Astrocyte of the cerebellum (primary cell): ENCODE results near the gene CYP2C9.
A peak's percentile ranks its signal among the peaks of the same experiment; 100 is the strongest.
"Not testable (repeated sequence)": the region's sequence is repeated elsewhere in the genome, so short reads cannot be mapped to it uniquely, and the experiment has no call there.

Source experiments
- DNase-seq: peaks from one replicate; pipeline ENCODE4 v3.0.0-alpha.2; 2011; ENCODE audit warnings: low read depth
- H3K4me3 ChIP-seq: 2 replicates; pipeline ENCODE4 v1.5.1; 2011; ENCODE audit warnings: mild to moderate bottlenecking, low read depth, low read length, moderate library complexity
- in situ Hi-C: cut with HindIII; loops from 2 replicates; pipeline ENCODE4 v1.10.0; 2017; ENCODE audit warnings: low sequenced_read_pairs
- TF ChIP-seq, protein P1 (sequence below): IDR thresholded peaks from 2 replicates; pipeline ENCODE4 v1.5.1; 2012; ENCODE audit warnings: low read length, low read depth, moderate library complexity, mild to moderate bottlenecking; ENCODE audit errors: missing control alignments

The CYP2C9 gene

DNA sequence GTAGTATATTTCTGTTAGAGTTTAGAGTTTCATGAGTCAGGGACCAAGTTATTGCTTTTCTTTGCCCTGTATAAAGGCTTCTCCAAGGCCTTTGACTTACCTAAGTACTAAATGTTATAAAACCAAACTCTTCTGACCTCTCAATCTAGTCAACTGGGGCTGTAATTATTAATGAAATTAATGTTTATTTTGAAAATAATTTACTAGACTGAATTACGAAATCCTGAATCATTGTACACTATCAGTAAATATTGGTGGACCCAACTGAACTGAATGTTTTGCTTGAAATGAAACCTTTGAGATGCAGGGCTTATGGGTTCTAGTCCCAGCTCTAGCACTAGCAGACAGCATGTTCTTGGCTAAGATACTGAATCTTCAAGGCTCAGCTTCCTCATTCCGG is 1.7 kb upstream of the CYP2C9 start:
- in situ Hi-C loops = no loop called here
- DNase-seq = no peak

DNA sequence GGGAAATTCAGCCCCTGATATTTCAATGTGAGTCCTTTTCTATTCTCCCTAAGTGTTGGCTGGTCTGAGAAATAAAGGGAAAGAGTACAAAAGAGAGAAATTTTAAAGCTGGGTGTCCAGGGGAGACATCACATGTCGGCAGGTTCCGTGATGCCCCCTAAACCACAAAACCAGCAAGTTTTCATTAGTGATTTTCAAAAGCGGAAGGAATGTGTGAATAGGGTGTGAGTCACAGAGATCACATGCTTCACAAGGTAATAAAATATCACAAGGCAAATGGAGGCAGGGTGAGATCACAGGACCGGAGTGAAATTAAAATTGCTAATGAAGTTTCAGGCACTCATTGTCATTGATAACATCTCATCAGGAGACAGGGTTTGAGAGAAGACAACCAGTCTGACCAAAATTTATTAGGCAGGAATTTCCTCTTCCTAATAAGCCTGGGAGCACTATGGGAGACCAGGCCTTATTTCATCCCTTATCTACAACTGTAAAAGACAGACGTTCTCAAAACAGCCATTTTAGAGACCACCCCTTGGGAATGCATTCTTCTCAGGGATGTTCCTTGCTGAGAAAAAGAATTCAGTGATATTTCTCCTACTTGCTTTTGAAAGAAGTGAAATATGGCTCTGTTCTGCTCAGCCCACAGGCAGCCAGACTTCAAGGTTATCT is 5.1 kb downstream of the CYP2C9 start:
- H3K4me3 ChIP-seq, in situ Hi-C loops, DNase-seq: not testable (repeated sequence)

More for the DNA sequence above, 1.7 kb upstream of the CYP2C9 start:
- TF ChIP-seq, protein P1, sequence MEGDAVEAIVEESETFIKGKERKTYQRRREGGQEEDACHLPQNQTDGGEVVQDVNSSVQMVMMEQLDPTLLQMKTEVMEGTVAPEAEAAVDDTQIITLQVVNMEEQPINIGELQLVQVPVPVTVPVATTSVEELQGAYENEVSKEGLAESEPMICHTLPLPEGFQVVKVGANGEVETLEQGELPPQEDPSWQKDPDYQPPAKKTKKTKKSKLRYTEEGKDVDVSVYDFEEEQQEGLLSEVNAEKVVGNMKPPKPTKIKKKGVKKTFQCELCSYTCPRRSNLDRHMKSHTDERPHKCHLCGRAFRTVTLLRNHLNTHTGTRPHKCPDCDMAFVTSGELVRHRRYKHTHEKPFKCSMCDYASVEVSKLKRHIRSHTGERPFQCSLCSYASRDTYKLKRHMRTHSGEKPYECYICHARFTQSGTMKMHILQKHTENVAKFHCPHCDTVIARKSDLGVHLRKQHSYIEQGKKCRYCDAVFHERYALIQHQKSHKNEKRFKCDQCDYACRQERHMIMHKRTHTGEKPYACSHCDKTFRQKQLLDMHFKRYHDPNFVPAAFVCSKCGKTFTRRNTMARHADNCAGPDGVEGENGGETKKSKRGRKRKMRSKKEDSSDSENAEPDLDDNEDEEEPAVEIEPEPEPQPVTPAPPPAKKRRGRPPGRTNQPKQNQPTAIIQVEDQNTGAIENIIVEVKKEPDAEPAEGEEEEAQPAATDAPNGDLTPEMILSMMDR = no peak
- no peak overlapping the region for H3K4me3 ChIP-seq

DNA sequence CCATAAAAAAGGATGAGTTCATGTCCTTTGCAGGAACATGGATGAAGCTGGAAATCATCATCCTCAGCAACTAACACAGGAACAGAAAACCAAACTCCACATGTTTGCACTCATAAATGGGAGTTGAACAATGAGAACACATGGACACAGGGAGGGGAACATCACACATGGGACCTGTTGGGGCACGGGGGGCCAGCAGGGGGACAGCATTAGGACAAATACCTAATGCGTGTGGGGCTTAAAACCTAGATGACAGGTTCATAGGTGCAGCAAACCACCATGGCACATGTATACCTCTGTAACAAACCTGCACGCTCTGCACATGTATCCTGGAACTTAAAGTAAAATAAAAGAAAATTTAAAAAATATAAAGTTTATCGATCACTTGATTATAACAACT is 7.7 kb downstream of the CYP2C9 start:
- in situ Hi-C loops, H3K4me3 ChIP-seq, DNase-seq: not testable (repeated sequence)

DNA sequence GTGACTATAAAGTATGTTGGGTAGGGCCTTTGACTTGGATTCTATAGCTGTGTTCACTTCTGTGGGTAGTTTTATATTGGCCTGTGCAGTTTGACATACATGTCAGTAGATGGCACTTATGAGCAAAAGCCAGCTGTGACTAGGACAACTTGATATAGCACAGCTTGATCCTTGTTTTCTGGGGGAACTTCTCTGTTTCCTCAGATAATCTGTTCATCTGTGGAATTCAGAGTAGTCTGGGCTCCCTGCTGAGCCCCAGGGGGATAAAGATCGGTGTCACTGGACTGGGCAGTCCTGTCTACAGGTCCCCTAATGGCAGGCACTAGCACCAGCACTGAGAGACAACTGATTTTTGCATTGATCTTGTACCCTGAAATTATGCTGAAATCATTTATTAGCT is 25.4 kb downstream of the CYP2C9 start:
- DNase-seq = peak; percentile 2
- H3K4me3 ChIP-seq = no peak overlapping the region
- in situ Hi-C loops = no loop called here
- TF ChIP-seq, protein P1 = peak; percentile 69

DNA sequence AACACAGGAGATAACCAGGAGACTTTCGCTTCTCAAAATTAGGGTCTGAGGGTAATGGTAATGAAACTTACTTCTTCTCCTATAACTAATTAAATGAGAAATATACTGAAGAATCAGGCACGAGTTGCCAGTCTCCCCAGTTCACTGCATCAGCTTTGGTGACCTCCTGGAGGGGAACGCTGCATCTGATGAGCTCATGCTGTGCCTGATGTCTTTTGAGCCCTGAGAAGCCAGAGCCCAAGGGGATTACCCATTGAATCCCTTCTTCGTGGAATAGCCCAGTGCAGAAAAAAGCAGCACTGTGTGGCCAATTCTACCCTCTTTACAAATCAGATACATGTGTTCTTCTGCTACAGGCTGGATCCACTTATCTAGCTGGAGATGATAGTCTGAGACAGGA is 45.1 kb downstream of the CYP2C9 start:
- in situ Hi-C loops = no loop called here
- no peak for DNase-seq
- TF ChIP-seq, protein P1 = no peak
- no peak overlapping the region for H3K4me3 ChIP-seq

DNA sequence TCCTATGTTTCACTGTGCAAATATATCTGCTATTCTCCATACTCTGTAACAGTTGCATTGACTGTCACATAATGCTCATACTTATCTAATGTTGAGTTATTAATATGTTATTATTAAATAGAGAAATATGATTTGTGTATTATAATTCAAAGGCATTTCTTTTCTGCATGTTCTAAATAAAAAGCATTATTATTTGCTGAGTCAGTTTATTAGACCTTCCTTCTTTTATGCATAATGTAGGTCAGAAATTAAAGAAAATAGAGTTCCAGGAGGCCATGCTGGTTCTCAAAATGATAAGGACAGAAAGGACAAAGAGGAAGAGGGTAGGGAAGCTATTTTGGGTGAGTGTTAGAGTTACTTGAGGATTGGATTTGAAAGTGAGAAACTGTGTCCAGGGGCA is 50.7 kb downstream of the CYP2C9 start:
- TF ChIP-seq, protein P1 = no peak
- DNase-seq = no peak
- no peak overlapping the region for H3K4me3 ChIP-seq
- in situ Hi-C loops = no loop called here

DNA sequence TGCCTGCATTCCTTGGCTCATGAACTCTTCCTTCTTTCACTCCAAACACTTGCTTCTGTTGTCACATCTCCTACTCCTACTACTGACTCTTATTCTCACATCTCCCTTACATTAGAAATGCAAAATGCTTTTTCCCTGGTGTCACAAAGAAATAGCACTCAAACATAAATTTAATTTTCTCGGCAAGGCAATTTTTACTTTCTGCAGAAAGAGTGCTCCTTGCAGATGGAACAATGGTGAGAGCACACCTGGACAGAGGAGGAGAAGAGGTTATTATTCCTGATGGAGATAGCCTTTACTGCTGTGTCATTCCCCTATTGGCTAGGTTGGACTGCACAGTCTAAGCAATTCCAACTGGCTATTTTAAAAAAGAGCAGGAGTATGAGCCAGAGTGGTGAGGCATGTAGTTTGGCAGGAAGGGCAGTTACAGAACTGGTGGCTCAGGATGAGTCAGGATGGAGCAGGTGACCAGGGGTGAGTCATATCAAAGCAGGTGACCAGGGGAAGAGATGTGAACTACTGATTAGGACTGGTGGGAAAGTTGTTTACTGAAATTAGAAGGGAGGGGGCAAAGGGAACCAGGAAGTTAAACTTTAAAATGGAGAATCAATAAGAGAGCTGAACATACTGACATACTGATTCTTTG is 52.9 kb downstream of the CYP2C9 start:
- no peak overlapping the region for H3K4me3 ChIP-seq
- TF ChIP-seq, protein P1 = no peak
- DNase-seq = no peak
- in situ Hi-C loops = no loop called here
